ENCODE data around the gene RSPH1.

DNA sequence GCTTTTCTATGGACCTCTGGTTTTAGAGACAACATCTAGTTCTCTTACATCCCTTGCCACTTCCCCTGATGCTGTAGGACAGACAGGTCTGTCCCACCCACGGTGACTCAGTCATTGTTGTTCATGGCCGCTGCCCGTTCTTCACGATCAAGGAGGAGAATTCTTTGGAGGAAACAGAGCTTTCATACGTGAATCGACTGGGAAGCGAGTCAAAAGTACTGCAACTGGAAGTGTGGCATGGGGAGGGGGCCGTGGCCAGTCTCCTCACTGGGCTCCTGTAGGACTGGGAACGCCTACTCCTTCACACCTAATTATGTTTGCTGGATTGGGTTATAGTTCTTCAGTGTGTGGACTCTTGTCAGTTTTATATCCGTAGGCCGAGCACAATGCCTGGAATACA, 13.2 kb upstream of the RSPH1 start:
- TF ChIP-seq POLR2A (IDR thresholded peaks at IDR 0.05; ENCODE audit: low read length) = no peak
- no peak for TF ChIP-seq GATA1 (IDR thresholded peaks at IDR 0.05; ENCODE audit: low read depth, low read length)

Measured in erythroblast (primary cell).